ENCODE measurements around the gene JAZF1.

DNA sequence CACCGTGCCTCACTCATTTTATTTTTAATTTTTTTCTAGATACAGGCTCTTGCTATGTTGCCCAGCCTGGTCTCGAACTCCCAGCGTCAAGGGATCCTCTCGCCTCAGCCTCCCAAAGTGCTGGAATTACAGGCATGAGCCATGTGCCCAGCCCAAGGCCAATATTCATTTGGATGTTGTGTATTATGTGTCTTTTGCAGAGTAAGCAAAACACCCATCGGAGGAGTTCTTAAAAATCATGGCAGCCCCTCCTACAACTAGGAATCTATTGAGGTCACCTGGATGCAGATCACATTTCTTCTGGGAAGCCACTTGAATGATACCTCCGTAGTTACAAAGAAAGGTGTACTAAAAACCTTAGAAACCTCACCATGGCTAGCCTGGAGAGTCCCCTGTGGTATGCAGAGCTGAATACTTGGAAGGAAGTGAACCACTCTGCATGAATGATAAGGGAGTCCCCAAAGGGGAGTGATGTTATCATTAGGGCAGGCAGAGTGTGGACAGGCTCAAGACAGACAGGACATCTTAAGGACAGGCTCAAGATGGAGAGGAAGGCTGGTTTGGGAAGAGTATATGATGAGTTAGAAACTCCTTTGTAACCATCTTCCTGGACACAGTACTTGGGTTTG, 254.9 kb downstream of the JAZF1 start:
- TF ChIP-seq CTCF (IDR thresholded peaks at IDR 0.05) (no peak), ZFX (IDR thresholded peaks at IDR 0.05; ENCODE audit: borderline replicate concordance) (no peak)

All from 22Rv1 (cell line).